Activated CD4-positive, alpha-beta T cell treated with anti-CD3 and anti-CD28 coated beads for 24 hours (primary cell): ENCODE measurements around the gene DAPK1.
A peak's percentile ranks its signal among the peaks of the same experiment; 100 is the strongest.

Experiments
- DNase-seq, 2 donors: peaks; one replicate each; pipeline ENCODE4 v3.0.0-alpha.2; 2020; ENCODE audit warnings: low read depth in 2 of 2

The DAPK1 gene

GRCh38 chr9:87667164-87667738, 169.6 kb downstream of the DAPK1 start:
- no peak for DNase-seq

DNA sequence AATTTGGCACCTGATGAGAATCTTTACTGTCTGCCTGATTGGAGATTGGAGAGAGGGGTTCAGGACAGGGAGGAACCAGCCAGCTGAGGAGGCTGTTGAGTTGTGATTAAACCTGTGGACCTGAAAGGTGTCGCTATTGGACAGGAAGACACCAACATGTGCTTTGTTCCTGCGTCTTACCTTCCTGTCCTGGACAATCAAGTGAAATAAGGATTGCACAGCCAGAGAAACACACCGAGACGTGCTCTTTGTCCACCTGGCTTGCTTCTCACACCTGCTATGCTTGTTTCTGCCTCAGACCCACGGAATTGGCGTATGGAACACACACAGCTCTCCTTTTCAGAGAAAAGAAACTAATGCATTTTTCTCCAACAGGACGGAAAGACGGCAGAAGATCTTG, 170.6 kb downstream of the DAPK1 start:
- DNase-seq: no peak

- DNase-seq: no peak
Observed at GRCh38 chr9:87668722-87669121, 171.1 kb downstream of the DAPK1 start.

DNA sequence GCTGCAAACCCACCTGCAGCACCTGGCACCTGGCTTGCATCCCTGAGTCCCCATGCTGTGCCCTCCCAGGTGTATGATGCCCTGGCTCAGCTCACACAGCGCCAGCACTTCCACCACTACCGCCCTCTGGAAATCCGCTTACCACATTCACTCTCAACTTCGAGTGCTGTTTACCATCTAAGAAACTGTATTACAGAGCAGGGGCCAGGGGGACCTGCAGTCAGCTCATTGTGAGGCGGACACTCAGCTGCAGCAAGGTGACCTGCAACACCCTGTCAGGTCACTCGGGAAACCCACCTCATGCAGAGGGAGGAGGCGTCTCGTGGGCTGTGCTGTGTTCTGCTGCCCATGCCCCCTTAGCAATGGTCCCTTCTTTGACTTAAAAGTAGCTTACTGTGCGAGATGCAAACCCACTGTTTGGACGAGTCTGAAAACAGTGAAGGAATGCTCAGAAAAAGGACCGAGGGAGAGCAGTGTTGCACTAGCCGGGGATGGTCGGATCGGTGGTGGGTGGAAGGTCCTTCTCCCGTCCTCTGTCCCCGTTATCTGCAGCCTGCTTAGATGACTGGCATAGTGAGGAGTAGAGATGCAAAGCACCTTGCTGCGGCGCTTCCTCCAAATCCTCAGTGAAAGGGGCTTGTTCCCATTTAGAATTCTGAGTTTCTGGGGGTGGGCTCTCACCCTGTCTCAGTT, 173.1 kb downstream of the DAPK1 start:
- no peak for DNase-seq

- DNase-seq: no peak
Observed at GRCh38 chr9:87671478-87671877, 173.8 kb downstream of the DAPK1 start.

DNA sequence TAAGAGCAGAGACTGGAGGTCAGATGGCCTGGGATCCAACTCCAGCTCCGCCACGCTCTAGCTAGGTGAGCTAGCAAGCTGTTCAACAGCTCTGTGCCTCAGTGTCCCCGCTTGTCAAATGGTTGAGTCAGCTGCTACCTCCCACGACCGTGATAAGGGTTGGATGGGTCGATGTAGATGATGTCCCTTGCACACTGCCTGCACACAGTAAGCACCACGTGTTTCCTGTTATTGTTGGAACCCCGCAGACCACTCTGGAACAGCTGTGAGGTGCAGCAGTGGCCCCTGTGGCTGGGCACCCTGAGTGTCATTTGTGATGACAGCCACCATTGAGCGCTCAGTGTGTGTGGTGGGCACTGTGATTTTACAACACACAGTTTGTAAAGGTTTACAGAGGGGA, 174.3 kb downstream of the DAPK1 start:
- DNase-seq: no peak

- no peak for DNase-seq
Observed at GRCh38 chr9:87672586-87672985, 174.9 kb downstream of the DAPK1 start.

- no peak for DNase-seq
Observed at GRCh38 chr9:87673446-87674120, 175.9 kb downstream of the DAPK1 start.

GRCh38 chr9:87674565-87675299, 177.1 kb downstream of the DAPK1 start:
- no peak for DNase-seq

GRCh38 chr9:87675906-87676515, 178.3 kb downstream of the DAPK1 start:
- no peak for DNase-seq

DNA sequence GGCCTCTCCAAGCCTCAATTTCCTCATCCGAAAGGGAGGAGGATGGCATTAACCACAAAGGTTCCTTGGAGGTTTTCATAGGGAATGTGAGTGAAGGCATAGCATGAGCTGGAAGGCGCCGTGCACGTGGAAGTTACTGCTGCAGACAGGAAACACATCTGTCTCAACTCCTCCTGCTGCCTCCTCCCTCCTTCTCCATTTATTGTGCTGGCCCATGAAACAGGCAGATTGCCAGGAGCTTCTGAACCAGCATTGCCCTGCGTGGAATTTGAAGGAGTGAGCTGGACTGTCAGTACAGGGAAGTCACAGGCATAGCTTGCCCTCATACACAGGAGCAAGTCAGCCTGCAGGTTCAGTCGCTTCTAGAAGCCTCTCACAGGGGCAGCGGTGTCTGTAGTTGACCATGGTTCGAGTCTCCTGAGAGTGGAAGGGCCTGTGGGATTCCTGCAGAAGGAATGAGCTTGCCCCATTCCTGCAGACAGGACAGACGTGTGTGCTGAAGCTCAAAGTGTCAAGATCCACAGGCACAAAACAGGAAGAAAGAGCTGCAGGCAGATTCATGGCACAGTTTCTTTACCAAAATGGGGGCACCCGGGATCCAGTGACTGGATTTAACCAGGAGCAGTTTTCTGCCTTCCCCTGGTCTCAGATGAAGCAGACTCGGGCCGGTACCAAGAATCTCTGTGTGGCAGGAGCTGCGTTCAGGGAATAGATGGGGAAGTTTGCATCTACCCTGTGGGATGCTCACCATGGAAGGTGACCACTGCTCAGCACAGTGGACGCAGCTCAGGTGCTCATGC, 179.5 kb downstream of the DAPK1 start:
- no peak for DNase-seq

DNA sequence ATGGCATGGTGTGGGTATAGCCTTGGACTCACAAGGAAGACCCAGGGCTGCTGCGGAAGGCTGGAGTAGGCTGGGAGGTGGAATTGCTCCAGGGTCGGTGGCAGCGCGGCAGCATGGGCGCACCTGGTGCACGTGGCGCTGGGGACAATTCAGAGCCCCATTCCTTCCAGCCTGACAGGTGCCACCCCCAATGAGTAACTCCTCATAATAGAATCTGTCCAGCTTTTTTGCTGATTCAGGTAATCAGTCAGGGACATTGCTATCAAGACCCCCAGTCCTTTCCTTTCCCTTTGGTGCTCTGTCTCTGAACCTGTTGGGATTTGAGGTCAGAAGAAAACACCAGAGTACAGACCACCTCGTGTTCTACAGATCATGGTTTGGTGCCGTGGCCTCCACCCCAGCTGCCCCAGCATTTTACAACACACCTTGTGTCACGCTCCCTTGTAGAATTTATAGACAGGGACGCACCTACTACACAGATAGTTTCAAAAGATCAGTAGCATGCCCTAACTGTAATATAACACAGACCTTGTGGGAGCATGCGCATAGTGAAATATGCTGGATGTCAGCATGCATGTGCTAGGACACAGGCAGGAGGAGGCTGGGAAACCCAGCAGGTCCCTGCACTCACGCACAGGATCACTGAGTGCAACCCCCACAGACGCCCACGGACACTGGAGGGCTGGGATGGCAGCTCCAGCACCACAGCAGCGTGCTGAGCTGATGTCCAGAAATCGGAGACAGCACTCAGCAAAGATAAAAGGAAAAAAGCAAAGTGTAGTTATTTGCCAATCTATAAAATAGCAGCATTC, 180.3 kb downstream of the DAPK1 start:
- DNase-seq: no peak

DNA sequence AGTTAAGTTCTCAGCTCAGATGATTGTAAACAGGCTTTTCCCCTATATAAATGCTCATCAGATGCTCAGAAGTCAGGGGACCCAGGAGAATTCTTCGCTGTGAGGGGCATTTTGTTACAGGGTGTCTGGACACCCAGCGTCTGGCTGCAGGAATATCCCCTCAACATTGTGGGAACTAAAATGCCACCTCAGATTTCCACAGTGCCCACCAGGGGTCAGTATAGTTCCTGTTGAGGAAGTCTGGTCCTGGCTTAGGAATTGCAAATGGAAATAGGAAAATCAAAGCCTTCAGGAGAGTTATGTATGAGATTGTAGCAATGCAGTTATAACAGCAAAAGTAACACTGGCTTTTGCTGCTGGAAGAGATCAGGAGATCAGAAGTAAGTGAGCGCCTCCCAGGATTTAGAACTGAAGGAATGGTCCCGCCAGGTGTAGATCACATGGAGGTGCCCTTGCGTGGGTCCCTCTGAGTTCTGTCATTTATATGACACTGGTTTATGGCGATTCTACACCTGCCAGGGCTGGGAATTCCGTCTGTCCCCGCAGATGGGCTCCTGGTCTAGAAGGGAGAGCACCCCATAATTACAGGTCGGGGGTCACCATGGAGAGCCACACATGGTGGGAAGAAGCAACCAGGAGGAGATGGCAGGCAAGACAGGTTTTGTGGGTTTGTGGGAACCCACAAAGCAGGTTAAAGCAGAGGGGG, 181.1 kb downstream of the DAPK1 start:
- DNase-seq: peak in 1 of 2 donors; percentile 15

DNA sequence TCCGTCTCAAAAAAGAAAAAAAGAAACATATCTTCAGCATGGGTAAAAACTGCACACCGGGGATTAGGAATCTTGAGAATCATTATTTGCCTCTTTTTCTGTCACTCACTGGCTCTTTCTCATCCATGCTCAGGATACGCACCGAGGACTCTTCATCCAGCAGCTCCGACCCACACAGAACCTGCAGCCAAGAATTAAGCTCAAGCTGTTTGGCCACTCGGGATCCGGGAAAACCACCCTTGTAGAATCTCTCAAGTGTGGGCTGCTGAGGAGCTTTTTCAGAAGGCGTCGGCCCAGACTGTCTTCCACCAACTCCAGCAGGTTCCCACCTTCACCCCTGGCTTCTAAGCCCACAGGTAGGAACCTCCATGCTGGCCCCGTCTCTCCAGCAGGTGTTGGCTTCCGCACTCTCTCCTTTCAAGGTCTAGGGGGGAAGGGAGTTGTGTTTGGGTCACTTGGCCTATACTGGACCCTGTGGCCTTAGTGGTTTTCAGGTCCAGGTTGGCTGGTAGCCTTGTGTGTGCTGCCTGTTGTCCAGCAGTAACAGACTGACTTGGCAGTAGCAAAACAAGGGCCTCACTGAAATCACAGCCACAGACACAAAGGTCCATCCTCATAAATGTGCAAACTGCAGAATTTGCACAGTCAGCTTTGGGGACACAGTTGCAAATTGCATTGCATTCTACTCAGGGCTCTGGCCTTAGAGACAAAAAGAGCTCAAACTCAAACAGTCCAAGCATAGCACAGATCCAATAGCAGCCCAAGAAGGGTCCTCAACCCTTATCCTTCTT, 183.8 kb downstream of the DAPK1 start:
- no peak for DNase-seq

GRCh38 chr9:87682085-87682484, 184.4 kb downstream of the DAPK1 start:
- no peak for DNase-seq

- no peak for DNase-seq
Observed at GRCh38 chr9:87682618-87683017, 185.0 kb downstream of the DAPK1 start.

DNA sequence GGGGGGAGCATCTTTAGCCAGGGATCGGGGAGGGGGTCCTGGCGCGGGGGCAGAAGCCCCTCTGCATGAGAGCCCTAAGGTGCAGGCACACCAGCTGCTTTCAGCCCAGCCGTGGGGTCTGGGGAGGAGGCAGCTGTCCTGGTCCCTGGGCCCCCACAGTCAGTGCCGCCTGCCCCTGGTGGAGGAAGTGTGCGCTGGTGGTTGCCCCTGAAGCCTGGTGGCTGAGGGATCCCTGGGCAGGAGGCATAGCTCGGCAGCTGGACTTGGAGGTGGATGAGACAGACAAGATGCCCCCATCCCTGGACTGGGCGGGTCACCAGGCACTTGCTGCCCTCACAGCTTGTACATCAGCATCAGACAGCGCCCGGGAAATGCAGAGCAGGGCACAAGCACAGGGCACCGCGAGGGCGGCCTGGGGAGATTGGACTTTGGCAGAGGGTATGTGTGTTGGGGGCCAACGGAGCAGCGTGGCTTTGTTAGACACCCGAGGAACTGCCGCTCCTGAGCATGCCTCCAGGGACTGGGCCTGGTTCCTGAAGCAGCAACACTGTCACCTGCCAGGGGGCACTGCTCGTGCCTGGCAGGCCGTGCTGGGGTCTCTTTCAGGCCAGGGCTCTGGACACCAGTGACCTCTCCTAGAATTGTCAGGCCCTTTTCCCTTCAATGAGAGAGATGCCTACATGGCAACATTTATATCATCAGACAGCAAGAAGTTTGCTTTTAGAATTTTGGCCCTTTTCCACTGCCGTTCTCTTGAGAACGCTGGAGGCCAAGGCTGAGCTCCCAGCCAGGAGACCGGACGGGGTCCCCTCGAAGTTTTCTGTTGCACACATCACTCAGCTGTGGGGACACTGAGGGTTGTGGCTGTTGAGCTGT, 186.3 kb downstream of the DAPK1 start:
- no peak for DNase-seq

DNA sequence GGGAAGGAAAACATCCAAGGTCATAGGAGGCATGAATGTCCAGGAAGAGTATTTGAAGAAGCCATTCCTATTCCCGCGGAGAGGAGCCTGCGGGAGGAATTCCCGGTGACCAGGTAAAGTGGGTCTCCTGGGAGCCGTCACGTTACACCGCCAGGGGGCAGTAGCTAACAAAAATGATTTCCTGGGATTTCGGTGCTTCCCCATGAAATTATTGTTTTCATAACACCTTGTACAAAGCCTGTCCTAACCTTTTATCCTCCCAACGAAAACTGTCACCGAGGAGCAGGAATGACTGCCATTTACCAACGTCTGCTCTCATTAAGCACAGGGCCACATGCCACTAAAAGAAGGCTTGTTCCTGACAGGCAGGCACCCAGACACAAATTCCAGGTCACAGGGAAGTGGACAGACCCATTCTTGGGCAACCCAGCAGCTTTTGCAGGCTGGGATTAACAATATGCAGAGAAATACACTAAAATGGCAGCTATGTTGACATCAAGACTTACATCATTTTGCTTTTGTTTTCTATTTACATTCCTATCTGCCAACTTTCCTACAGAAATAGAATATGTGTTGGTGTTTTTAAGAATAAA, 187.1 kb downstream of the DAPK1 start:
- no peak for DNase-seq
